Gastroesophageal sphincter (tissue), 3 donors: Measurements from ENCODE around the gene ATP6V0A4.

Source experiments
- EP300 ChIP-seq: sonication (generic); formaldehyde crosslinking; IDR thresholded peaks from one replicate; pipeline ENCODE4 v1.6.1; 2017; ENCODE audit warnings: antibody characterized with exemption, mild to moderate bottlenecking
- POLR2A ChIP-seq, 2 donors: fragments of 450-650 bp; IDR thresholded peaks; one replicate each; pipeline ENCODE4 v1.6.1; 2017; ENCODE audit warnings: antibody characterized with exemption in 2 of 2, mild to moderate bottlenecking in 2 of 2, moderate library complexity in 1 of 2
- POLR2AphosphoS5 ChIP-seq: sonication (generic); formaldehyde crosslinking; IDR thresholded peaks from one replicate; pipeline ENCODE4 v1.6.1; 2017; ENCODE audit warnings: antibody characterized with exemption
- TF ChIP-seq, protein P1 (sequence below), 4 experiments: fragments of 200-600 bp in 2 of 4; fragments of 450-650 bp in 2 of 4; sonication (generic) in 1 of 4; IDR thresholded peaks; one replicate each; pipeline ENCODE4 v1.5.1; 2017 to 2019; ENCODE audit warnings: antibody characterized with exemption in 4 of 4, mild to moderate bottlenecking in 2 of 4, moderate library complexity in 2 of 4

DNA sequence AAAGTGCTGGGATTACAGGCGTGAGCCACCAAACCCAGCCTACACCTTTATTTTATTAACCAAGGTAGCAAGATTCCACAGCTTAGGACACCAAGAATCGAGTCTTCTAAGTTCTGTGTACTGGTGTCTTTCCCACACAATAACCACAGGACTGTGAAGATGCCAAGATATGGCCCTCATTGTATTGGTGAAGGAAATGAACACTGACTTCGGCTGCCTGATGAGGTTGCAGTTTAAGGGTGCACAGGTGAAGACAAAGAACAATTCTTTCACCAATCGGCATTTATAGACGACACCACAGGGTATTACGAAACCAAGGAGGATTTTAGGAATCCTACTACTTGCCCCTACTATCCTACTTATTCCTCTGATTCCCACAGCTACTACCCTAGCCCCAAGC is 49.3 kb downstream of the ATP6V0A4 start:
- TF ChIP-seq POLR2AphosphoS5 (no peak), POLR2A (IDR thresholded peaks at IDR 0.05) (no peak), EP300 (no peak)
- TF ChIP-seq, protein P1, sequence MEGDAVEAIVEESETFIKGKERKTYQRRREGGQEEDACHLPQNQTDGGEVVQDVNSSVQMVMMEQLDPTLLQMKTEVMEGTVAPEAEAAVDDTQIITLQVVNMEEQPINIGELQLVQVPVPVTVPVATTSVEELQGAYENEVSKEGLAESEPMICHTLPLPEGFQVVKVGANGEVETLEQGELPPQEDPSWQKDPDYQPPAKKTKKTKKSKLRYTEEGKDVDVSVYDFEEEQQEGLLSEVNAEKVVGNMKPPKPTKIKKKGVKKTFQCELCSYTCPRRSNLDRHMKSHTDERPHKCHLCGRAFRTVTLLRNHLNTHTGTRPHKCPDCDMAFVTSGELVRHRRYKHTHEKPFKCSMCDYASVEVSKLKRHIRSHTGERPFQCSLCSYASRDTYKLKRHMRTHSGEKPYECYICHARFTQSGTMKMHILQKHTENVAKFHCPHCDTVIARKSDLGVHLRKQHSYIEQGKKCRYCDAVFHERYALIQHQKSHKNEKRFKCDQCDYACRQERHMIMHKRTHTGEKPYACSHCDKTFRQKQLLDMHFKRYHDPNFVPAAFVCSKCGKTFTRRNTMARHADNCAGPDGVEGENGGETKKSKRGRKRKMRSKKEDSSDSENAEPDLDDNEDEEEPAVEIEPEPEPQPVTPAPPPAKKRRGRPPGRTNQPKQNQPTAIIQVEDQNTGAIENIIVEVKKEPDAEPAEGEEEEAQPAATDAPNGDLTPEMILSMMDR (IDR thresholded peaks at IDR 0.05) = no peak
